Adipocyte (in vitro differentiated cells): ENCODE results near the gene TMEM247.

Experiments used
- DNase-seq: peaks from one replicate; pipeline ENCODE4 v3.0.0-alpha.2; 2015; ENCODE audit warnings: low read depth
- H3K27me3 ChIP-seq: replicated peaks from 2 replicates; pipeline ENCODE4 v1.7.0; 2013; ENCODE audit warnings: mild to moderate bottlenecking, low read length, moderate library complexity; ENCODE audit not compliant: control insufficient read depth, insufficient read depth
- H3K36me3 ChIP-seq: 2 replicates; pipeline ENCODE4 v1.7.0; 2013; ENCODE audit warnings: low read length, mild to moderate bottlenecking, moderate library complexity; ENCODE audit not compliant: control insufficient read depth, insufficient read depth, severe bottlenecking
- H3K4me1 ChIP-seq: 2 replicates; pipeline ENCODE4 v1.7.0; 2013; ENCODE audit warnings: mild to moderate bottlenecking, low read length, moderate library complexity; ENCODE audit not compliant: control insufficient read depth, insufficient read depth
- H3K4me3 ChIP-seq: 2 replicates; pipeline ENCODE4 v1.7.0; 2013; ENCODE audit warnings: mild to moderate bottlenecking, low read length, moderate library complexity
- H3K9ac ChIP-seq: 2 replicates; pipeline ENCODE4 v1.7.0; 2013; ENCODE audit warnings: mild to moderate bottlenecking, low read length, moderate library complexity
- H3K9me3 ChIP-seq: 2 replicates; pipeline ENCODE4 v1.7.0; 2013; ENCODE audit warnings: mild to moderate bottlenecking, low read length, moderate library complexity; ENCODE audit not compliant: control insufficient read depth

The TMEM247 gene

GRCh38 chr2:46441838-46442712 lies 37.3 kb upstream of the TMEM247 start:
- H3K27me3 ChIP-seq = peaks cover 9% of the 10 kb centered on the region
- H3K4me3 ChIP-seq = no peak overlapping the region
- no peak overlapping the region for H3K9ac ChIP-seq
- DNase-seq = no peak
- H3K9me3 ChIP-seq = peaks cover 14% of the 10 kb centered on the region
- H3K36me3 ChIP-seq = no peaks in the 10 kb centered on the region
- no peaks in the 10 kb centered on the region for H3K4me1 ChIP-seq

GRCh38 chr2:46444732-46445131 lies 34.6 kb upstream of the TMEM247 start:
- no peaks in the 10 kb centered on the region for H3K36me3 ChIP-seq
- H3K4me3 ChIP-seq = no peak overlapping the region
- H3K4me1 ChIP-seq = peaks cover 17% of the 10 kb centered on the region
- H3K27me3 ChIP-seq = peaks cover 9% of the 10 kb centered on the region
- peaks cover 14% of the 10 kb centered on the region for H3K9me3 ChIP-seq
- H3K9ac ChIP-seq = no peak overlapping the region
- DNase-seq = no peak

GRCh38 chr2:46445556-46445955 lies 33.8 kb upstream of the TMEM247 start:
- Histone ChIP-seq H3K27me3 (peaks cover 6% of the 10 kb centered on the region), H3K36me3 (no peaks in the 10 kb centered on the region), H3K4me3 (no peak overlapping the region), H3K4me1 (peaks cover 22% of the 10 kb centered on the region), H3K9me3 (peaks cover 14% of the 10 kb centered on the region), H3K9ac (no peak overlapping the region)
- no peak for DNase-seq

- H3K9ac ChIP-seq = no peak overlapping the region
- H3K27me3 ChIP-seq = no peaks in the 10 kb centered on the region
- no peak overlapping the region for H3K4me3 ChIP-seq
- peaks cover 30% of the 10 kb centered on the region for H3K4me1 ChIP-seq
- H3K36me3 ChIP-seq = no peaks in the 10 kb centered on the region
- no peak for DNase-seq
- H3K9me3 ChIP-seq = peaks cover 14% of the 10 kb centered on the region
Observed at GRCh38 chr2:46446871-46447568, 32.3 kb upstream of the TMEM247 start.

GRCh38 chr2:46447649-46448048 lies 31.7 kb upstream of the TMEM247 start:
- DNase-seq = no peak
- no peaks in the 10 kb centered on the region for H3K36me3 ChIP-seq
- H3K4me3 ChIP-seq = no peak overlapping the region
- no peaks in the 10 kb centered on the region for H3K27me3 ChIP-seq
- peaks cover 30% of the 10 kb centered on the region for H3K4me1 ChIP-seq
- H3K9ac ChIP-seq = no peak overlapping the region
- H3K9me3 ChIP-seq = peaks cover 14% of the 10 kb centered on the region

GRCh38 chr2:46448111-46448510 lies 31.3 kb upstream of the TMEM247 start:
- Histone ChIP-seq H3K27me3 (no peaks in the 10 kb centered on the region), H3K9ac (no peak overlapping the region), H3K9me3 (peaks cover 14% of the 10 kb centered on the region), H3K36me3 (no peaks in the 10 kb centered on the region), H3K4me1 (peaks cover 30% of the 10 kb centered on the region), H3K4me3 (no peak overlapping the region)
- no peak for DNase-seq

- Histone ChIP-seq H3K9me3 (peaks cover 14% of the 10 kb centered on the region), H3K9ac (no peak overlapping the region), H3K4me3 (no peak overlapping the region), H3K27me3 (no peaks in the 10 kb centered on the region), H3K36me3 (no peaks in the 10 kb centered on the region), H3K4me1 (peaks cover 30% of the 10 kb centered on the region)
- DNase-seq = peak; percentile 60
Observed at GRCh38 chr2:46448641-46449040, 30.7 kb upstream of the TMEM247 start.

- Histone ChIP-seq H3K4me3 (no peak overlapping the region), H3K9me3 (peaks cover 12% of the 10 kb centered on the region), H3K36me3 (no peaks in the 10 kb centered on the region), H3K4me1 (peaks cover 30% of the 10 kb centered on the region), H3K9ac (no peak overlapping the region), H3K27me3 (no peaks in the 10 kb centered on the region)
- DNase-seq = peak; percentile 43
Observed at GRCh38 chr2:46449700-46450099, 29.7 kb upstream of the TMEM247 start.

- Histone ChIP-seq H3K4me3 (no peak overlapping the region), H3K9ac (no peak overlapping the region), H3K27me3 (no peaks in the 10 kb centered on the region), H3K4me1 (peaks cover 30% of the 10 kb centered on the region), H3K9me3 (no peaks in the 10 kb centered on the region), H3K36me3 (no peaks in the 10 kb centered on the region)
- DNase-seq = peak; percentile 37
Observed at GRCh38 chr2:46451131-46451711, 28.1 kb upstream of the TMEM247 start.

GRCh38 chr2:46456789-46457188 lies 22.6 kb upstream of the TMEM247 start:
- Histone ChIP-seq H3K36me3 (no peaks in the 10 kb centered on the region), H3K4me3 (no peak overlapping the region), H3K9ac (no peak overlapping the region), H3K4me1 (peaks cover 11% of the 10 kb centered on the region), H3K9me3 (no peaks in the 10 kb centered on the region), H3K27me3 (no peaks in the 10 kb centered on the region)
- no peak for DNase-seq

GRCh38 chr2:46458763-46459500 lies 20.4 kb upstream of the TMEM247 start:
- peaks cover 10% of the 10 kb centered on the region for H3K4me1 ChIP-seq

More at GRCh38 chr2:46458763-46459500, 20.4 kb upstream of the TMEM247 start:
- Histone ChIP-seq H3K9ac (no peak overlapping the region), H3K4me3 (no peak overlapping the region), H3K36me3 (no peaks in the 10 kb centered on the region), H3K9me3 (no peaks in the 10 kb centered on the region), H3K27me3 (no peaks in the 10 kb centered on the region)
- DNase-seq = no peak
